PC-9 (cell line): Measurements from ENCODE around the gene TMEM163. TPM values are rescaled to one million over a fixed set of nuclear protein-coding genes. Genes with fewer than 3 reads are reported as not detected.

Experiments
- BruUV-seq: library from RNA; stranded (reverse); fragments of 400-500 nt; replicated peaks from 2 replicates; lab custom pipeline; 2021; lab: Mats Ljungman, UMichigan
- CTCF ChIA-PET: fragments of 300-600 bp; sonication (Branson Sonifier 250); formaldehyde crosslinking; loops from one replicate; lab custom pipeline; 2022; ENCODE audit warnings: antibody characterized with exemption; lab: Charles Lee
- POLR2A ChIA-PET: fragments of 300-600 bp; sonication (Branson Sonifier 250); formaldehyde crosslinking; loops from one replicate; lab custom pipeline; 2022; ENCODE audit warnings: antibody characterized with exemption; ENCODE audit not compliant: unreplicated experiment; lab: Charles Lee
- DNase-seq, 2 experiments: peaks; one replicate each; pipeline versions ENCODE4 v3.0.0 to v3.0.0-alpha.2; 2015 to 2022; ENCODE audit warnings: mixed read lengths in 1 of 2
- H2AFZ ChIP-seq: fragments of 200-600 bp; sonication (generic); 2 replicates; pipeline ENCODE4 v1.8.1; 2017; ENCODE audit warnings: antibody characterized with exemption
- H3F3A ChIP-seq: fragments of 200-600 bp; sonication (generic); 2 replicates; pipeline ENCODE4 v1.8.1; 2017; ENCODE audit warnings: antibody characterized with exemption, mild to moderate bottlenecking, low read depth; ENCODE audit not compliant: insufficient read depth
- H3K27ac ChIP-seq: fragments of 200-600 bp; sonication (generic); 2 replicates; pipeline ENCODE4 v1.6.1; 2016; ENCODE audit warnings: mixed run types
- H3K27me3 ChIP-seq: fragments of 200-600 bp; sonication (generic); 2 replicates; pipeline ENCODE4 v1.6.1; 2016; ENCODE audit warnings: low read depth, mixed run types; ENCODE audit not compliant: insufficient read depth
- H3K36me3 ChIP-seq: fragments of 200-600 bp; sonication (generic); 2 replicates; pipeline ENCODE4 v1.6.1; 2016; ENCODE audit warnings: low read depth, mixed run types
- H3K4me1 ChIP-seq: fragments of 200-600 bp; sonication (generic); replicated peaks from 2 replicates; pipeline ENCODE4 v1.6.1; 2016; ENCODE audit warnings: mixed run types; ENCODE audit not compliant: insufficient read depth
- H3K4me2 ChIP-seq: fragments of 200-600 bp; sonication (generic); 2 replicates; pipeline ENCODE4 v1.6.1; 2017; ENCODE audit warnings: mixed run types
- H3K4me3 ChIP-seq: fragments of 200-600 bp; sonication (generic); 2 replicates; pipeline ENCODE4 v1.6.1; 2016; ENCODE audit warnings: mixed run types
- H3K79me2 ChIP-seq: fragments of 200-600 bp; sonication (generic); 2 replicates; pipeline ENCODE4 v1.6.1; 2017; ENCODE audit warnings: low read depth, mixed run types
- H3K9me2 ChIP-seq: fragments of 200-600 bp; sonication (generic); 2 replicates; pipeline ENCODE4 v1.8.1; 2017; ENCODE audit warnings: mild to moderate bottlenecking; ENCODE audit not compliant: insufficient read depth
- H3K9me3 ChIP-seq: fragments of 200-600 bp; sonication (generic); 2 replicates; pipeline ENCODE4 v1.8.1; 2016; ENCODE audit warnings: low read depth; ENCODE audit not compliant: insufficient read depth
- H4K20me1 ChIP-seq: fragments of 200-600 bp; sonication (generic); 2 replicates; pipeline ENCODE4 v1.8.1; 2017; ENCODE audit not compliant: insufficient read depth
- EZH2 ChIP-seq: fragments of 200-600 bp; sonication (generic); IDR thresholded peaks from 2 replicates; pipeline ENCODE4 v1.8.0; 2017; ENCODE audit warnings: antibody characterized with exemption, low read depth
- intact Hi-C: fragments of 100-400 bp; cut with micrococcal nuclease; formaldehyde crosslinking; loops from one replicate; pipeline ENCODE4 v1.10.0; 2022; ENCODE audit not compliant: unreplicated experiment
- total RNA-seq: library from RNA; stranded (reverse); gene quantifications from 2 replicates; pipeline ENCODE4 v1.2.3, GENCODE V29; 2021
- TF ChIP-seq, protein P1 (sequence below): fragments of 200-600 bp; sonication (generic); conservative IDR thresholded peaks from 2 replicates; pipeline ENCODE4 v1.6.1; 2017; ENCODE audit warnings: mixed run types, antibody characterized with exemption, mild to moderate bottlenecking, moderate library complexity

The TMEM163 gene
- total RNA-seq, 1 experiment from 2014 or later, result 1.4 TPM

DNA sequence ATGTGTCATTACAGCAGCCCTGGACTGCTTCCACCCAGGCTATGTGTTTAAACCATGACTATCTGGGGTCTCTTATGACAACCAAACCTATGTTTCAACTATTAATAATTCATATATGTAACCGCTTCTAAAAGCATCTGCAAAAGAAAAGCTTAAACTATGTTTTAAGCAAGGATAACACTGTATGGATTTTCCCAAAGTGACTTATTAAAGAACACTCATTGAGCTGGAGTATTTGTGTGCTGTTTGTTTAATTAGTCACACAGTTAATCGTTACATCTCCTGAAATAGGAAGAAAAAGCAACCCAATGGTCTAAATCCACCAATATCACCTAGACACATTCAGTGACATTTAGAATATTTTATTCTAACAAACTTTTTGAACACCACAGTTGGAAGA lies 51.3 kb downstream of the TMEM163 start:
- no peak overlapping the region for H2AFZ ChIP-seq
- H3K27me3 ChIP-seq, result no peaks in the 10 kb centered on the region
- BruUV-seq, result no TSS peak
- POLR2A ChIA-PET, result no interaction called here
- no peak for TF ChIP-seq EZH2
- TF ChIP-seq, protein P1, sequence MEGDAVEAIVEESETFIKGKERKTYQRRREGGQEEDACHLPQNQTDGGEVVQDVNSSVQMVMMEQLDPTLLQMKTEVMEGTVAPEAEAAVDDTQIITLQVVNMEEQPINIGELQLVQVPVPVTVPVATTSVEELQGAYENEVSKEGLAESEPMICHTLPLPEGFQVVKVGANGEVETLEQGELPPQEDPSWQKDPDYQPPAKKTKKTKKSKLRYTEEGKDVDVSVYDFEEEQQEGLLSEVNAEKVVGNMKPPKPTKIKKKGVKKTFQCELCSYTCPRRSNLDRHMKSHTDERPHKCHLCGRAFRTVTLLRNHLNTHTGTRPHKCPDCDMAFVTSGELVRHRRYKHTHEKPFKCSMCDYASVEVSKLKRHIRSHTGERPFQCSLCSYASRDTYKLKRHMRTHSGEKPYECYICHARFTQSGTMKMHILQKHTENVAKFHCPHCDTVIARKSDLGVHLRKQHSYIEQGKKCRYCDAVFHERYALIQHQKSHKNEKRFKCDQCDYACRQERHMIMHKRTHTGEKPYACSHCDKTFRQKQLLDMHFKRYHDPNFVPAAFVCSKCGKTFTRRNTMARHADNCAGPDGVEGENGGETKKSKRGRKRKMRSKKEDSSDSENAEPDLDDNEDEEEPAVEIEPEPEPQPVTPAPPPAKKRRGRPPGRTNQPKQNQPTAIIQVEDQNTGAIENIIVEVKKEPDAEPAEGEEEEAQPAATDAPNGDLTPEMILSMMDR, result no peak
- H3K9me2 ChIP-seq, result no peaks in the 10 kb centered on the region
- intact Hi-C loops, result no loop called here
- no peak overlapping the region for H3K4me3 ChIP-seq
- CTCF ChIA-PET, result no interaction called here
- H3K4me2 ChIP-seq, result no peak overlapping the region
- no peaks in the 10 kb centered on the region for H4K20me1 ChIP-seq
- DNase-seq, result no peak
- H3K27ac ChIP-seq, result no peak overlapping the region
- no peaks in the 10 kb centered on the region for H3K79me2 ChIP-seq
- H3K9me3 ChIP-seq, result no peaks in the 10 kb centered on the region
- no peaks in the 10 kb centered on the region; the same call in 1 of the 2 replicates for H3F3A ChIP-seq
- H3K36me3 ChIP-seq, result no peaks in the 10 kb centered on the region
- peaks cover 8% of the 10 kb centered on the region for H3K4me1 ChIP-seq

DNA sequence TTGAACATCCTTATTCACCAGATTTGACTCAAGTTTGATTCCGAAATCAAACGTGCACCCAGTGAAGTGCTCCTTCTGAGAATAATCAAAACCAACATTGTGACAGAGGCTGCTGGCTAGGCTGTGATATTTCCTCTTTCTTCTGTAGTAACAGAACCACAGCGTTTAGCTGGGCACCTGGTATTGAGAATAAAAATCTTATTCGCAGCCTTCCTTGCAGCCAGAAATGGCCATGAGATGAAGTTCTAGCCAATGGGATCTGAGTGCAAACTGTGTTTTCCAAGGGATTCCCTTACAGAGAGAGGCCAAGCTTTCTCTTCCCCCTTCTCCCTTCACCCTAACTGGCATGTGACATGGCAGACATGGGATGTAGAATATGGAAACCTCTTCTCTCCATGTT lies 51.7 kb downstream of the TMEM163 start:
- TF ChIP-seq, protein P1, result no peak
- no peak for TF ChIP-seq EZH2
- Histone ChIP-seq H3F3A (no peaks in the 10 kb centered on the region; the same call in 1 of the 2 replicates), H3K4me3 (no peak overlapping the region), H3K79me2 (no peaks in the 10 kb centered on the region), H3K9me2 (no peaks in the 10 kb centered on the region), H3K4me1 (peaks cover 8% of the 10 kb centered on the region), H4K20me1 (no peaks in the 10 kb centered on the region), H3K27ac (no peak overlapping the region), H3K27me3 (no peaks in the 10 kb centered on the region), H2AFZ (no peak overlapping the region), H3K4me2 (no peak overlapping the region), H3K36me3 (no peaks in the 10 kb centered on the region), H3K9me3 (no peaks in the 10 kb centered on the region)
- no TSS peak for BruUV-seq
- intact Hi-C loops, result no loop called here
- ChIA-PET POLR2A (no interaction called here), CTCF (no interaction called here)
- DNase-seq, result no peak

DNA sequence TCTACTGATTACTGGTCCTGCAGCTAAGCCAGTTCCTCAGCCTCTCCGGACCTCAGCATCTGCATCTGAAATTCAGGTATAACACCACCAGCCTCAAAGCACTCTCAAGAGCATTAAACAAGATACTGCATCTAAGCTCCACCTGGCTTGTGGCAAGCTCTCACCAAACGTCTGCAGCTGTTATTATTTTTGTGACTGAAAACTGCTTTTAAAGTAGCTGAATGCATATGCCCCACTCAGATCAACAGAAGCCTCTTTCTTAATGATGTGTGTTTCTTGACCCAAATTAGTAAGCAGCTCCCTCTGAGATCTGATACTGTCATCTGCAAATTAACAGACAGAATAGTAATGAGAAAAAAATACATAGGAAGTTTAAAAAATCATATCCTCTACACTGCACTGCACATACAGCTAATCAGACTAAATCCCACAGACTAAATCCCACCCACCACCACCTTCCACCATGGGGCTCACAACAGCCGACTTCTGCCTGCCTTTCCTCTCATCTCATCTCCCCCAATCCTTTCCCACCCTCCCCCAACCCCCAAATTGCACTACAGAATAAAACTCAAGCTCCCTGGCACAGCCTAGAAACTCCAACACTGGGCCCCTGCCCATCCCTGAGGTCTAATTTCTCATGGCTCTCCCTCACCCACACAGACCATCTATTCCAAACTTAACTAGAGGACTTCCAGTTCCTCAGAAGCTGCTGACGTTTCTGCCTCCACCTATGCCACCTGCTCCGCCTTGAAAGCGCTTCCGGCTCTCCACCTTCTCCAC lies 52.9 kb downstream of the TMEM163 start:
- H3F3A ChIP-seq, result no peaks in the 10 kb centered on the region; the same call in 1 of the 2 replicates
- CTCF ChIA-PET, result no interaction called here
- no peak for TF ChIP-seq EZH2
- TF ChIP-seq, protein P1, result no peak
- no peak overlapping the region for H3K4me3 ChIP-seq
- no peak overlapping the region for H2AFZ ChIP-seq
- H3K79me2 ChIP-seq, result no peaks in the 10 kb centered on the region
- no TSS peak for BruUV-seq
- no peak overlapping the region for H3K4me2 ChIP-seq
- H4K20me1 ChIP-seq, result no peaks in the 10 kb centered on the region
- H3K4me1 ChIP-seq, result peaks cover 8% of the 10 kb centered on the region
- H3K27me3 ChIP-seq, result no peaks in the 10 kb centered on the region
- DNase-seq, result no peak
- H3K9me3 ChIP-seq, result no peaks in the 10 kb centered on the region
- no peak overlapping the region for H3K27ac ChIP-seq
- intact Hi-C loops, result no loop called here
- POLR2A ChIA-PET, result no interaction called here
- H3K36me3 ChIP-seq, result no peaks in the 10 kb centered on the region
- no peaks in the 10 kb centered on the region for H3K9me2 ChIP-seq
